A673 (cell line): ENCODE data around the gene ATRIP. TPM values are rescaled to one million over a fixed set of nuclear protein-coding genes. Genes with fewer than 3 reads are reported as not detected.
"Not testable (repeated sequence)": the region's sequence is repeated elsewhere in the genome, so short reads cannot be mapped to it uniquely, and the experiment has no call there.

Experiments
- BruUV-seq: library from RNA; stranded (reverse); fragments of 400-500 nt; replicated peaks from 2 replicates; lab custom pipeline; 2021; lab: Mats Ljungman, UMichigan
- CTCF ChIA-PET: fragments of 300-600 bp; sonication (Branson Sonifier 250); formaldehyde crosslinking; loops from one replicate; lab custom pipeline; 2022; ENCODE audit warnings: antibody characterized with exemption; lab: Charles Lee
- POLR2A ChIA-PET: fragments of 300-600 bp; sonication (Branson Sonifier 250); formaldehyde crosslinking; loops from one replicate; lab custom pipeline; 2022; ENCODE audit warnings: antibody characterized with exemption; ENCODE audit not compliant: low non-redundant PET; lab: Charles Lee
- DNase-seq: peaks from one replicate; pipeline ENCODE4 v3.0.0-alpha.2; 2015; ENCODE audit warnings: low spot score
- H3K27ac ChIP-seq: fragments of 200-600 bp; sonication (generic); 2 replicates; pipeline ENCODE4 v1.5.1; 2016; ENCODE audit warnings: mixed run types, low read depth, mild to moderate bottlenecking, mixed read lengths, antibody characterized with exemption, low read length; ENCODE audit not compliant: poor library complexity, severe bottlenecking
- H3K27me3 ChIP-seq: fragments of 200-600 bp; sonication (generic); replicated peaks from 2 replicates; pipeline ENCODE4 v1.6.1; 2017; ENCODE audit warnings: mixed run types, low read depth, mild to moderate bottlenecking, mixed read lengths, antibody characterized with exemption, low read length; ENCODE audit not compliant: insufficient read depth, poor library complexity
- H3K36me3 ChIP-seq: fragments of 200-600 bp; sonication (generic); 2 replicates; pipeline ENCODE4 v1.6.1; 2016; ENCODE audit warnings: mixed run types, mild to moderate bottlenecking, mixed read lengths, antibody characterized with exemption, low read length; ENCODE audit not compliant: insufficient read depth, poor library complexity, severe bottlenecking
- H3K4me1 ChIP-seq: fragments of 200-600 bp; sonication (generic); 2 replicates; pipeline ENCODE4 v1.6.1; 2017; ENCODE audit warnings: mixed run types, mild to moderate bottlenecking, mixed read lengths, antibody characterized with exemption, low read length; ENCODE audit not compliant: insufficient read depth, poor library complexity, severe bottlenecking
- H3K4me3 ChIP-seq: fragments of 200-600 bp; sonication (generic); 2 replicates; pipeline ENCODE4 v1.5.1; 2016; ENCODE audit warnings: low read depth, mixed run types, mild to moderate bottlenecking, mixed read lengths, low read length; ENCODE audit not compliant: poor library complexity, severe bottlenecking
- H3K9me3 ChIP-seq: fragments of 200-600 bp; sonication (generic); 2 replicates; pipeline ENCODE4 v1.6.1; 2016; ENCODE audit warnings: mixed run types, low read depth, mild to moderate bottlenecking, mixed read lengths, antibody characterized with exemption, low read length; ENCODE audit not compliant: poor library complexity, severe bottlenecking
- EZH2 ChIP-seq: fragments of 200-600 bp; sonication (generic); IDR thresholded peaks from 2 replicates; pipeline ENCODE4 v1.6.1; 2017; ENCODE audit warnings: borderline replicate concordance, low read depth, mild to moderate bottlenecking, mixed read lengths, antibody characterized with exemption, low read length; ENCODE audit not compliant: poor library complexity, severe bottlenecking
- intact Hi-C: fragments of 100-400 bp; cut with micrococcal nuclease; formaldehyde crosslinking; loops from one replicate; pipeline ENCODE4 v1.10.0; 2022; ENCODE audit not compliant: unreplicated experiment
- total RNA-seq: library from RNA; stranded (reverse); gene quantifications from 2 replicates; pipeline ENCODE4 v1.2.3, GENCODE V29; 2021
- TF ChIP-seq, protein P1 (sequence below): fragments of 300-800, 200-600 bp; sonication (generic); conservative IDR thresholded peaks from 2 replicates; pipeline ENCODE4 v1.5.1; 2017; ENCODE audit warnings: low read depth, mild to moderate bottlenecking, antibody characterized with exemption, low read length, moderate library complexity, mixed read lengths

ATRIP gene
- total RNA-seq, 1 experiment from 2014 or later = 9.7 TPM

DNA sequence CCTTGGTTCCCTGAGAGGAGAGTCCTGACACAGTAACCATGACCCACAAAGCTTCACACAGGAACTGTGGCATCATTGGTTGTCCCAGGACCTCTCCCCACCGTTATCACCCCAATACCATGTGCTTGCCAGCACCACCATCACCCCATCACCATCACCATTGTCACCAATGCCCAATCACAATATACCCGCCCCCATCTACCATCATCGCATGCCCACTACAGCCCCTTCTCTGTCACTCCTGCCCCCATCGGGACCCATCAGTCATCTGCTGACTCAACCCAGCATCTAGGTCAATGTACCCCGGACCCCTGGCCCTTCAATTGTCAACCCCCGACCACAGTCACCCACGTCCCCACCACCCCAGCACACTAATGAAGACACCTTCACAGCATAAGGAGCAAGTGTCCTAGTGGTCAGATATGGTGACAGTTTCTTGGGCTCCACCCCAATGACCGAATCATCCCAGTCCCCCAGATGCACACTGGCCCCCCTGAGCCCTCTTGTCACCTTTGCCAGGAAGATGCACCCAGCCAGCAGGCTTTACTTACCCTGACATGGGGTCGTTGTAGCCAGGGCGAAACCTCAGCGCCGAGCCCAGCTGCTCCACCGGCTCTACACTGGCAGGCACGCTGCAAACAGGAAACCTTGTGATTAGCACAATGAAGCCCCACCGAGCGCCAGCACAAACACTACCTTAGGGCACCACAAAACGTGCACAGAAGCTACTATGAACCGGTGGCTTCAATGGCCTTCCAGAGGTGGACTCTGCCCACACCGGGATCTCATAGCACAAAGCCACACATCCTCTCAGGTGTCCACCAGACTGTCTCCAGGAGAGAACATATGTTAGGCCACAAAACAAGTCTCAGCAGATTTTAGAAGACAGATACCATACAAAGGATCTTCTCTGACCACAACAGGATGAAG lies 32.4 kb downstream of the ATRIP start:
- intact Hi-C loops = loop anchor here (10.0 kb wide), 1 partner anchor 66 kb away; no protein-coding TSS in a partner anchor
- Histone ChIP-seq H3K9me3 (no peaks in the 10 kb centered on the region), H3K27ac (no peak overlapping the region), H3K27me3 (no peaks in the 10 kb centered on the region), H3K4me1 (no peaks in the 10 kb centered on the region), H3K36me3 (no peaks in the 10 kb centered on the region), H3K4me3 (no peak overlapping the region)
- ChIA-PET CTCF (no interaction called here), POLR2A (no interaction called here)
- no TSS peak for BruUV-seq
- TF ChIP-seq EZH2 = no peak
- TF ChIP-seq, protein P1, sequence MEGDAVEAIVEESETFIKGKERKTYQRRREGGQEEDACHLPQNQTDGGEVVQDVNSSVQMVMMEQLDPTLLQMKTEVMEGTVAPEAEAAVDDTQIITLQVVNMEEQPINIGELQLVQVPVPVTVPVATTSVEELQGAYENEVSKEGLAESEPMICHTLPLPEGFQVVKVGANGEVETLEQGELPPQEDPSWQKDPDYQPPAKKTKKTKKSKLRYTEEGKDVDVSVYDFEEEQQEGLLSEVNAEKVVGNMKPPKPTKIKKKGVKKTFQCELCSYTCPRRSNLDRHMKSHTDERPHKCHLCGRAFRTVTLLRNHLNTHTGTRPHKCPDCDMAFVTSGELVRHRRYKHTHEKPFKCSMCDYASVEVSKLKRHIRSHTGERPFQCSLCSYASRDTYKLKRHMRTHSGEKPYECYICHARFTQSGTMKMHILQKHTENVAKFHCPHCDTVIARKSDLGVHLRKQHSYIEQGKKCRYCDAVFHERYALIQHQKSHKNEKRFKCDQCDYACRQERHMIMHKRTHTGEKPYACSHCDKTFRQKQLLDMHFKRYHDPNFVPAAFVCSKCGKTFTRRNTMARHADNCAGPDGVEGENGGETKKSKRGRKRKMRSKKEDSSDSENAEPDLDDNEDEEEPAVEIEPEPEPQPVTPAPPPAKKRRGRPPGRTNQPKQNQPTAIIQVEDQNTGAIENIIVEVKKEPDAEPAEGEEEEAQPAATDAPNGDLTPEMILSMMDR = no peak
- no peak for DNase-seq

GRCh38 chr3:48480891-48481290 lies 34.4 kb downstream of the ATRIP start:
- H3K27me3 ChIP-seq, POLR2A ChIA-PET, H3K4me3 ChIP-seq, intact Hi-C loops, BruUV-seq, H3K4me1 ChIP-seq, H3K36me3 ChIP-seq, CTCF ChIA-PET, DNase-seq, H3K9me3 ChIP-seq, H3K27ac ChIP-seq: not testable (repeated sequence)

DNA sequence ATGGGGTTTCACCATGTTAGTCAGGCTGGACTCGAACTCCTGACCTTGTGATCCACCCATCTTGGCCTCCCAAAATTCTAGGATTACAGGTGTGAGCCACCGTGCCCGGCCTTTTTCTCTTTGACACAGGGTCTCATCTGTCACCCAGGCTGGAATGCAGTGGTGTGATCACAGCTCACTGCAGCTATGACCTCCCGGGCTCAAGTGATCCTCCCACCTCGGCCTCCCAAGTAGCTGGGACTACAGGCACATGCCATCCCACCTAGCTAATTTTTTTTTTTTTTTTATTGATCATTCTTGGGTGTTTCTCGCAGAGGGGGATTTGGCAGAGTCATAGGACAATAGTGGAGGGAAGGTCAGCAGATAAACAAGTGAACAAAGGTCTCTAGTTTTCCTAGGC lies 36.3 kb downstream of the ATRIP start:
- DNase-seq, H3K4me1 ChIP-seq, H3K36me3 ChIP-seq, CTCF ChIA-PET, H3K9me3 ChIP-seq, BruUV-seq, H3K4me3 ChIP-seq, POLR2A ChIA-PET, intact Hi-C loops, H3K27ac ChIP-seq, H3K27me3 ChIP-seq: not testable (repeated sequence)

DNA sequence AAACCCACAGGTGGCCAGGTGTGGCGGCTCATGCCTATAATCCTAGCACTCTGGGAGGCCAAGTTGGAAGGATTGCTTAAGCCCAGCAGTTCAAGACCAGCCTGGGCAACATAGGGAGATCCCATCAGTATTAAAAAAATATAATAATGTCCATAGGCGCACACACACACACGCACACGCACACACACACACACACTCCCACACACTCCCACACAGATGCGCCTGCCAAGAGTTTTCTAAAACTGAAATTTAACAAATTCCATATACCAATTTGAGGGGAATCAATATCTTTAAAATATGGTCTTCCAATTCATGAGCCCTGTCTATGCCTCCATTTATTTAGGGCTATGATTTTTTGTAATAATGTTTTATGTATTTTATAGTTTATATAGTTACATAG lies 40.4 kb downstream of the ATRIP start:
- POLR2A ChIA-PET = no interaction called here
- CTCF ChIA-PET = no interaction called here
- BruUV-seq = no TSS peak

More for the DNA sequence above, 40.4 kb downstream of the ATRIP start:
- no peak for DNase-seq
- no peak overlapping the region for H3K4me3 ChIP-seq
- H3K27me3 ChIP-seq = no peaks in the 10 kb centered on the region
- intact Hi-C loops = no loop called here
- no peaks in the 10 kb centered on the region for H3K4me1 ChIP-seq
- no peaks in the 10 kb centered on the region for H3K36me3 ChIP-seq
- no peak for TF ChIP-seq EZH2
- no peak overlapping the region for H3K27ac ChIP-seq
- H3K9me3 ChIP-seq = no peaks in the 10 kb centered on the region
